ENCODE data around the gene BRI3. TPM values are rescaled to one million over a fixed set of nuclear protein-coding genes. Genes with fewer than 3 reads are reported as not detected.

BRI3 gene
- total RNA-seq, 1 donor from 2014 or later, result 125 TPM

DNA sequence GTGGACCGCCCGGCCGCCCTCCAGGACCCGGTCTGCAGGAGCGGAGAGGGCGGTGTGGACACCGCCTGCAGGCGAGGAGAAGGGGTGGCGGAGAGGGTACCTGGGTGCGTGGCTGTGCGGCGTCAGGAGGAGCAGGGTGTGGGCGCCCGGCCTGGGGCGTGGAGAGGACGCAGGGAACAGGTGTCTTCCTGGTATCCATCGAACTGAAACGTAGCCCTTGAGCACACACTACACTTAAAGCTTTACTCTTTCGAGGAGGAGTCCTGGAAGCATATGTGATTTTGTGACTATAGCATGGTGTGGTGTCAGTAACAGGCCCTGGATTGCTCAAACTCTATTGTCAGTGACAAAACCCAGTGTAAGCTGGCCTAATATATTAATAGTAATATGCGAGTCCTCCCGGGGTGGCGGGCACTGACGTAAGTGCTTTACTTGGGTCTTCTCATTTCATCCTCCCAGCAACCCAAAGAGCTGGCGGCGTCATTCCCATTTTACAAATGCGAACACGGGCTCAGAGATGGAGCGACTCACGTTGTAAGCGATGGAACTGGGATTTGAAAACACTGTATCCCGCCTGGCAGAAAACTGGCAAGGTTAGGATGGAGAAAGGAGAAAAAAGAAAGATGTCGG, 28.9 kb upstream of the BRI3 start:
- peaks cover 21% of the 10 kb centered on the region for H3K4me1 Mint-ChIP-seq (ENCODE audit: low read depth)
- no peak for DNase-seq (ENCODE audit: low spot score, unreplicated experiment)
- peak overlapping the region; percentile 96 for H3K4me3 Mint-ChIP-seq (ENCODE audit: low read depth)
- peaks cover 2% of the 10 kb centered on the region for H3K36me3 Mint-ChIP-seq (ENCODE audit: insufficient read depth)
- TF ChIP-seq, protein P1, sequence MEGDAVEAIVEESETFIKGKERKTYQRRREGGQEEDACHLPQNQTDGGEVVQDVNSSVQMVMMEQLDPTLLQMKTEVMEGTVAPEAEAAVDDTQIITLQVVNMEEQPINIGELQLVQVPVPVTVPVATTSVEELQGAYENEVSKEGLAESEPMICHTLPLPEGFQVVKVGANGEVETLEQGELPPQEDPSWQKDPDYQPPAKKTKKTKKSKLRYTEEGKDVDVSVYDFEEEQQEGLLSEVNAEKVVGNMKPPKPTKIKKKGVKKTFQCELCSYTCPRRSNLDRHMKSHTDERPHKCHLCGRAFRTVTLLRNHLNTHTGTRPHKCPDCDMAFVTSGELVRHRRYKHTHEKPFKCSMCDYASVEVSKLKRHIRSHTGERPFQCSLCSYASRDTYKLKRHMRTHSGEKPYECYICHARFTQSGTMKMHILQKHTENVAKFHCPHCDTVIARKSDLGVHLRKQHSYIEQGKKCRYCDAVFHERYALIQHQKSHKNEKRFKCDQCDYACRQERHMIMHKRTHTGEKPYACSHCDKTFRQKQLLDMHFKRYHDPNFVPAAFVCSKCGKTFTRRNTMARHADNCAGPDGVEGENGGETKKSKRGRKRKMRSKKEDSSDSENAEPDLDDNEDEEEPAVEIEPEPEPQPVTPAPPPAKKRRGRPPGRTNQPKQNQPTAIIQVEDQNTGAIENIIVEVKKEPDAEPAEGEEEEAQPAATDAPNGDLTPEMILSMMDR (IDR thresholded peaks at IDR 0.05; ENCODE audit: unreplicated experiment), result no peak
- H3K9me3 Mint-ChIP-seq (ENCODE audit: low read depth), result no peaks in the 10 kb centered on the region
- H3K27ac Mint-ChIP-seq, result peak overlapping the region; percentile 96
- H3K27me3 Mint-ChIP-seq, result no peaks in the 10 kb centered on the region

DNA sequence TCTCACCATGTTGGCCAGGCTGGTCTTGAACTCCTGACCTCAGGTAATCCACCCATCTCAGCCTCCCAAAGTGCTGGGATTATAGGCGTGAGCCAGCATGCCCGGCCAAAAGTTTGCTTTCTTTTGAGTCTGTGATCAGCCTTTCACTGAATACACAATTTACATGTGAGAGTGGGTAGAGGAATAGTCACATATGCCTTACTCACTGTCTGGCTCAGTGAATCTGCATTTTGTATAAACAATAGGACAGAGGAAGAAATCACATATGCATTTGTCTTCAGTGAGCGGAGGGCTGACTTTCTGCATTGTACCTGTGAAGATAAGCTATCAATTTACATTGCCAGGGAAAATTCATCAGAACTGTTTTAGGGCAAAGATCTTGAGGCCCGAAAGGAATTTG, 27.0 kb upstream of the BRI3 start:
- TF ChIP-seq, protein P1 (IDR thresholded peaks at IDR 0.05; ENCODE audit: unreplicated experiment), result no peak
- DNase-seq (ENCODE audit: low spot score, unreplicated experiment), result no peak
- peak overlapping the region; percentile 31 for H3K27ac Mint-ChIP-seq
- H3K9me3 Mint-ChIP-seq (ENCODE audit: low read depth), result no peaks in the 10 kb centered on the region
- H3K4me3 Mint-ChIP-seq (ENCODE audit: low read depth), result peak overlapping the region; percentile 9
- H3K36me3 Mint-ChIP-seq (ENCODE audit: insufficient read depth), result peaks cover 2% of the 10 kb centered on the region
- no peaks in the 10 kb centered on the region for H3K27me3 Mint-ChIP-seq
- H3K4me1 Mint-ChIP-seq (ENCODE audit: low read depth), result peaks cover 21% of the 10 kb centered on the region

DNA sequence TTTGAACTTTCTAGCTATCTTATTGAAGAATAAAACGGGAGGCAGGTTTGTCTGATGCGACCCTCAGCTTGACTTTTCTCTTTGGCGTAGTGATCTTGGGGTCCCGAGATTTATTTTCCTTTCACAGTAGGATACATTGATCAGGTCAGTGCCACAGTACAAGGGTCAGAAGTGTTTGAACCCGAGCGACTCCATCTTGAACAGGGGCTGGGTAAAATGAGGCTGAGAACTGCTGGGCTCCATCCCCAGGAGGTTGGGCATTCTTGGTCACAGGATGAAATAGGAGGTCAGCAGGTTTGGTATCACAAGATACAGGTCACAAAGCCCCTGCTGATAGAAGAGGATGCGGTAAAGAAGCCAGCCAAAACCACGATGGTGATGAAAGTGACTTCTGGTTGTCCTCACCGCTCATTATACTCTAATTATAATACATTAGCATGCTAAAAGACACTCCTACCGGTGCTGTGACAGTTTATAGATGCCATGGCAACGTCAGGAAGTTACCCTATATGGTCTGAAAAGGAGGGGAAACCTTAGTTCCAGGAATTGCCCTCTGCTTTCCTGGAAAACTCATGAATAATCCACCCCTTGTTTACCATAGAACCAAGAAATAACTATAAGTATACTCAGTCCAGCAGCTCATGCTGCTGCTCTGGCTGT, 26.4 kb upstream of the BRI3 start:
- H3K27me3 Mint-ChIP-seq, result no peaks in the 10 kb centered on the region
- no peak overlapping the region for H3K4me3 Mint-ChIP-seq (ENCODE audit: low read depth)
- peak overlapping the region; percentile 31 for H3K27ac Mint-ChIP-seq

DNA sequence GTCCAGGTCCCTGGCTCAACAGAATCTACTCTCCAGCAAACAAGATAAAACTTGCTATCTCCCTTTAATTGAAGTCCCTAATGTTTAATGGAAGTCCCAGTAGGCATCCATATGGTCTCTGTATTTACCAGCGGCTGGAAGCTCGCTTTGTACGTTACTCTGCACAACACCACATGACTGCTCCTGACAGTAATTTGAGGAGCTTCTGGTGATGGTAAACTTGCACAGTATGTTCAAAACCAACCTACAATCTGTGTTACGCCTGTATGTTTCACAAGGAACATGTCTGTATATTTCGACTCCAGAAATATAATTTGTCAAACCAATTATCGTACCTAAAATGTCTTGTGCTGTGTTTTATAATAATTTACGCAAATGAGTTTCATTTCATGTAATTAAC, 25.1 kb upstream of the BRI3 start:
- Mint-ChIP-seq H3K4me3 (ENCODE audit: low read depth) (no peak overlapping the region), H3K27ac (no peak overlapping the region), H3K36me3 (ENCODE audit: insufficient read depth) (peaks cover 2% of the 10 kb centered on the region), H3K27me3 (no peaks in the 10 kb centered on the region), H3K4me1 (ENCODE audit: low read depth) (peaks cover 9% of the 10 kb centered on the region), H3K9me3 (ENCODE audit: low read depth) (no peaks in the 10 kb centered on the region)
- TF ChIP-seq, protein P1 (IDR thresholded peaks at IDR 0.05; ENCODE audit: unreplicated experiment), result no peak
- no peak for DNase-seq (ENCODE audit: low spot score, unreplicated experiment)

More for the DNA sequence above, 26.4 kb upstream of the BRI3 start:
- Mint-ChIP-seq H3K36me3 (ENCODE audit: insufficient read depth) (peaks cover 2% of the 10 kb centered on the region), H3K9me3 (ENCODE audit: low read depth) (no peaks in the 10 kb centered on the region), H3K4me1 (ENCODE audit: low read depth) (peaks cover 19% of the 10 kb centered on the region)
- TF ChIP-seq, protein P1 (IDR thresholded peaks at IDR 0.05; ENCODE audit: unreplicated experiment), result no peak
- no peak for DNase-seq (ENCODE audit: low spot score, unreplicated experiment)

DNA sequence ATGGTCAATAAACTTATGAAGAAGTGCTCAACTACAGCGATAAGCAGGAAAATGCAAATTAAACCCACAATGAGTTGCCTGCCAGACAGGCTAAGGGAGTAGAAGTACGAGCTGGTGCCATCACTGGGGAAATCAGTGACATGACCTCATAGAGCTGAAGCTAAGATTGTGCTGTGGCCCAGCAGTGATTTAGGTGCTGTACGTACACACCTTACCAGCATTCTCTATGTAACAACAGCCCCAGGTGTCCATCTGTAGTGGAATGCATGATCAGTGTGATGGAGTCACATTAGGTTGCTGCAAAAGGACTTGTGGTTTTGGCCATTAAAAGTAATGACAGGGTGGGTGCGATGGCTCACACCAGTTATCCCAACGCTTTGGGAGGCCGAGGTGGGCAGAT, 23.8 kb upstream of the BRI3 start:
- peaks cover 5% of the 10 kb centered on the region for H3K4me1 Mint-ChIP-seq (ENCODE audit: low read depth)
- DNase-seq (ENCODE audit: low spot score, unreplicated experiment), result no peak
- peaks cover 4% of the 10 kb centered on the region for H3K36me3 Mint-ChIP-seq (ENCODE audit: insufficient read depth)
- no peaks in the 10 kb centered on the region for H3K9me3 Mint-ChIP-seq (ENCODE audit: low read depth)
- H3K27ac Mint-ChIP-seq, result no peak overlapping the region
- no peak overlapping the region for H3K4me3 Mint-ChIP-seq (ENCODE audit: low read depth)
- TF ChIP-seq, protein P1 (IDR thresholded peaks at IDR 0.05; ENCODE audit: unreplicated experiment), result no peak
- H3K27me3 Mint-ChIP-seq, result no peaks in the 10 kb centered on the region
